Measurements from ENCODE around the gene SCLT1. TPM values are rescaled to one million over a fixed set of nuclear protein-coding genes. Genes with fewer than 3 reads are reported as not detected.

Gene SCLT1
- total RNA-seq, 1 experiment from 2014 or later = 11.3 TPM

GRCh38 chr4:128880662-128881061 lies 212.7 kb downstream of the SCLT1 start:
- H4K20me1 ChIP-seq (ENCODE audit: control insufficient read depth, insufficient read depth, insufficient read length) = no peaks in the 10 kb centered on the region
- no peak for TF ChIP-seq CTCF (conservative IDR thresholded peaks at IDR 0.05)
- H2BK20ac ChIP-seq (ENCODE audit: low read depth, low read length, poor library complexity, severe bottlenecking) = no peak overlapping the region
- Mint-ChIP-seq H3K4me3 (no peak overlapping the region), H3K4me1 (peaks cover 0 to 13% of the 10 kb centered on the region in 2 experiments; a peak in 1 of 4 replicates), H3K27me3 (ENCODE audit: low read depth) (no peaks in the 10 kb centered on the region), H3K9me3 (no peaks in the 10 kb centered on the region), H3K27ac (no peak overlapping the region), H3K36me3 (ENCODE audit: insufficient read depth in 1 of 3, low read depth in 3 of 3) (no peaks in the 10 kb centered on the region; a peak in 1 of 7 replicates)
- no peak overlapping the region for H3K18ac ChIP-seq (ENCODE audit: insufficient read length, low read depth, low read length)
- no peak overlapping the region for H2BK120ac ChIP-seq (ENCODE audit: low read depth, low read length, poor library complexity, severe bottlenecking)
- H3K4me2 ChIP-seq (ENCODE audit: insufficient read depth, insufficient read length, low read length) = no peak overlapping the region
- H3K27me3 ChIP-seq (ENCODE audit: insufficient read depth, low read length) = no peaks in the 10 kb centered on the region
- no peak overlapping the region for H4K5ac ChIP-seq (ENCODE audit: insufficient read length, low read depth, low read length)
- H3K23me2 ChIP-seq (ENCODE audit: insufficient read length, low read depth, low read length, poor library complexity, severe bottlenecking) = no peaks in the 10 kb centered on the region
- H3T11ph ChIP-seq (ENCODE audit: low read length) = no peak overlapping the region
- H3K9me3 ChIP-seq (ENCODE audit: control insufficient read depth, low read depth, low read length) = no peaks in the 10 kb centered on the region
- H3K4ac ChIP-seq (ENCODE audit: low read depth, low read length) = no peak overlapping the region
- no peak overlapping the region for H2AK5ac ChIP-seq (ENCODE audit: insufficient read length, low read length)
- H3K23ac ChIP-seq (ENCODE audit: insufficient read length, low read depth, low read length) = no peak overlapping the region
- H2BK12ac ChIP-seq (ENCODE audit: insufficient read length, low read depth, low read length) = no peak overlapping the region
- H3K14ac ChIP-seq (ENCODE audit: insufficient read depth, low read length) = no peak overlapping the region
- H2BK15ac ChIP-seq (ENCODE audit: low read depth, low read length) = no peak overlapping the region
- H3K79me1 ChIP-seq (ENCODE audit: insufficient read depth, low read depth, low read length, poor library complexity, severe bottlenecking) = no peaks in the 10 kb centered on the region
- H3K9ac ChIP-seq (ENCODE audit: extremely low read depth, insufficient read length, low read length) = no peak overlapping the region
- H2AFZ ChIP-seq (ENCODE audit: low read length) = no peak overlapping the region
- no peaks in the 10 kb centered on the region for H3K79me2 ChIP-seq (ENCODE audit: insufficient read depth, low read length)
- H2BK5ac ChIP-seq (ENCODE audit: insufficient read length, low read length) = no peak overlapping the region
- no peak overlapping the region for H3K56ac ChIP-seq (ENCODE audit: insufficient read length, low read depth, low read length)
- no peak overlapping the region for H4K8ac ChIP-seq (replicated peaks; ENCODE audit: insufficient read length, low read depth, low read length)
- WGBS (ENCODE audit: extremely low coverage, insufficient read length, low lambda C conversion rate) = no CpG with 5 or more reads among the region's 4 CpGs
- no peak for DNase-seq
- H3K4me1 ChIP-seq (ENCODE audit: insufficient read depth, low read length) = no peaks in the 10 kb centered on the region
- no peak overlapping the region for H3K27ac ChIP-seq (ENCODE audit: insufficient read length, low read depth, low read length)
- H4K91ac ChIP-seq (ENCODE audit: insufficient read length, low read depth, low read length) = no peak overlapping the region
